ENCODE measurements around the gene RGL4.

RGL4 gene

DNA sequence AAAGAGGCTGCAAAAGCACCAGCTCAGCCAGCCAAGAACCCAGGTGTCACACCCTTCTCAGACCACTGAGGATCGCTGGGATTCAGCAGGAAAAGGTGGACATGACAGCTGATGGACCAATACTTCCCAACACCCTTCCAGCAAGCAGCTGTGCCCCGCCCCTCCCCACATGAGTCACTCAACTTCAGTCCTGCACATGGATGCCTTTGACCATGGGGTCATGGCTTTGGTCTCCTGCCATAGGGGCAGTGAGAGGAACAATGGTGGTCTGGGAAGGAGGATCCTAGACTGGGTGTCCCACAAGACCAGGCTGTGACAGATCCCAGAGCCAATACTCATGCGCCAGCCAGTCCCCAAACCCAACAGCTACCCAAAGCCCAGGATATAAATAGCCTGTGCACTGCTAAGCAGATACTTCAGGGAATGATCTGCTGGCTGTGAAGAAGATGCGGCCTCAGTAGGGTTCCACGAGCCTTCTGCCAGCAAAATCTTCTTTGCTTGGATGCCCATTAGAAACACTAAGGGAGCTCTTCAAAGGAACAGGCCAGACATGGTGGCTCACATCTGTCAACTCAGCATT is 5.5 kb upstream of the RGL4 start:
- Histone ChIP-seq H3K79me2 (ENCODE audit: control insufficient read depth, low read length) (no peaks in the 10 kb centered on the region), H3K4me1 (ENCODE audit: control insufficient read depth, low read length) (no peaks in the 10 kb centered on the region), H3K4me2 (ENCODE audit: low read length) (no peak overlapping the region), H3K9me3 (ENCODE audit: control insufficient read depth, insufficient read depth, low read length) (no peaks in the 10 kb centered on the region), H3K27me3 (ENCODE audit: control insufficient read depth, low read length) (no peaks in the 10 kb centered on the region), H3K4me3 (ENCODE audit: low read length) (no peak overlapping the region), H3K27ac (ENCODE audit: low read depth, low read length) (no peak overlapping the region), H3K9me2 (replicated peaks; ENCODE audit: control insufficient read depth, low read length) (no peaks in the 10 kb centered on the region), H3F3A (ENCODE audit: control insufficient read depth, insufficient read depth) (no peaks in the 10 kb centered on the region), H4K20me1 (ENCODE audit: control insufficient read depth, insufficient read depth, low read depth, low read length) (no peaks in the 10 kb centered on the region), H3K36me3 (ENCODE audit: control insufficient read depth, low read length) (peaks cover 5% of the 10 kb centered on the region)
- TF ChIP-seq, protein P1, sequence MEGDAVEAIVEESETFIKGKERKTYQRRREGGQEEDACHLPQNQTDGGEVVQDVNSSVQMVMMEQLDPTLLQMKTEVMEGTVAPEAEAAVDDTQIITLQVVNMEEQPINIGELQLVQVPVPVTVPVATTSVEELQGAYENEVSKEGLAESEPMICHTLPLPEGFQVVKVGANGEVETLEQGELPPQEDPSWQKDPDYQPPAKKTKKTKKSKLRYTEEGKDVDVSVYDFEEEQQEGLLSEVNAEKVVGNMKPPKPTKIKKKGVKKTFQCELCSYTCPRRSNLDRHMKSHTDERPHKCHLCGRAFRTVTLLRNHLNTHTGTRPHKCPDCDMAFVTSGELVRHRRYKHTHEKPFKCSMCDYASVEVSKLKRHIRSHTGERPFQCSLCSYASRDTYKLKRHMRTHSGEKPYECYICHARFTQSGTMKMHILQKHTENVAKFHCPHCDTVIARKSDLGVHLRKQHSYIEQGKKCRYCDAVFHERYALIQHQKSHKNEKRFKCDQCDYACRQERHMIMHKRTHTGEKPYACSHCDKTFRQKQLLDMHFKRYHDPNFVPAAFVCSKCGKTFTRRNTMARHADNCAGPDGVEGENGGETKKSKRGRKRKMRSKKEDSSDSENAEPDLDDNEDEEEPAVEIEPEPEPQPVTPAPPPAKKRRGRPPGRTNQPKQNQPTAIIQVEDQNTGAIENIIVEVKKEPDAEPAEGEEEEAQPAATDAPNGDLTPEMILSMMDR (IDR thresholded peaks at IDR 0.05; ENCODE audit: low read depth, low read length, poor library complexity, severe bottlenecking) = no peak
- TF ChIP-seq EZH2phosphoT487 (IDR thresholded peaks at IDR 0.05; ENCODE audit: borderline replicate concordance, low read length) = no peak

- no peaks in the 10 kb centered on the region for H4K20me1 ChIP-seq (ENCODE audit: control insufficient read depth, insufficient read depth, low read depth, low read length)
- H3K79me2 ChIP-seq (ENCODE audit: control insufficient read depth, low read length) = no peaks in the 10 kb centered on the region
- H3K27me3 ChIP-seq (ENCODE audit: control insufficient read depth, low read length) = no peaks in the 10 kb centered on the region
- H3K4me1 ChIP-seq (ENCODE audit: control insufficient read depth, low read length) = no peaks in the 10 kb centered on the region
- H3F3A ChIP-seq (ENCODE audit: control insufficient read depth, insufficient read depth) = no peaks in the 10 kb centered on the region
- H3K36me3 ChIP-seq (ENCODE audit: control insufficient read depth, low read length) = peaks cover 4% of the 10 kb centered on the region
- H3K4me2 ChIP-seq (ENCODE audit: low read length) = no peak overlapping the region
- TF ChIP-seq, protein P1 (IDR thresholded peaks at IDR 0.05; ENCODE audit: low read depth, low read length, poor library complexity, severe bottlenecking) = no peak
- TF ChIP-seq EZH2phosphoT487 (IDR thresholded peaks at IDR 0.05; ENCODE audit: borderline replicate concordance, low read length) = no peak
- no peaks in the 10 kb centered on the region for H3K9me3 ChIP-seq (ENCODE audit: control insufficient read depth, insufficient read depth, low read length)
- no peak overlapping the region for H3K27ac ChIP-seq (ENCODE audit: low read depth, low read length)
- H3K4me3 ChIP-seq (ENCODE audit: low read length) = no peak overlapping the region
- H3K9me2 ChIP-seq (replicated peaks; ENCODE audit: control insufficient read depth, low read length) = no peaks in the 10 kb centered on the region
Observed at GRCh38 chr22:23686416-23687024, 4.3 kb upstream of the RGL4 start.

DNA sequence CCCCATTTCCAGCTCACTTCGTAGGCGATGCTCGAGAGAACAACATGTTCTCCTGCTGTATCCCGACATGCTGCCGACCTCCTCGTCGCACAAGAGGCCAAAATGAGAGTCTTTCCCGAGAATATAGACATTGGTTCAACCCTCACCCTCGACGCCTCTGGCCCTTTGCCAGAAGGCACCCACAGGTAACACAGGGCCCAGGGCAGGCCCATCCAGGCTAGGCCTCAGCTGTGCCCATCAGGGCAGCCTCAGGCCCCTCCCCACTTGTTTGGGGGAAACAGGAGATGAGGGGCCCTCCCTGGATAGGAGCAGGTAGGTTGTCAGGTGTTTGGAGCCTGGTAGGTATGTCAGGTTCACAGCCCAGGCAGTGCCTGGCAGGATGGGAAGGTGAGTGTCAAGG is 2.7 kb upstream of the RGL4 start:
- H3K27ac ChIP-seq (ENCODE audit: low read depth, low read length) = no peak overlapping the region
- no peaks in the 10 kb centered on the region for H3K9me3 ChIP-seq (ENCODE audit: control insufficient read depth, insufficient read depth, low read length)
- H3K9me2 ChIP-seq (replicated peaks; ENCODE audit: control insufficient read depth, low read length) = no peaks in the 10 kb centered on the region
- no peaks in the 10 kb centered on the region; the same call in 1 of the 2 replicates for H3K36me3 ChIP-seq (ENCODE audit: control insufficient read depth, low read length)
- H3F3A ChIP-seq (ENCODE audit: control insufficient read depth, insufficient read depth) = no peaks in the 10 kb centered on the region
- TF ChIP-seq, protein P1 (IDR thresholded peaks at IDR 0.05; ENCODE audit: low read depth, low read length, poor library complexity, severe bottlenecking) = no peak
- no peak for TF ChIP-seq EZH2phosphoT487 (IDR thresholded peaks at IDR 0.05; ENCODE audit: borderline replicate concordance, low read length)
- H3K27me3 ChIP-seq (ENCODE audit: control insufficient read depth, low read length) = no peaks in the 10 kb centered on the region
- no peaks in the 10 kb centered on the region for H3K4me1 ChIP-seq (ENCODE audit: control insufficient read depth, low read length)
- no peak overlapping the region for H3K4me2 ChIP-seq (ENCODE audit: low read length)
- H3K79me2 ChIP-seq (ENCODE audit: control insufficient read depth, low read length) = no peaks in the 10 kb centered on the region
- no peaks in the 10 kb centered on the region for H4K20me1 ChIP-seq (ENCODE audit: control insufficient read depth, insufficient read depth, low read depth, low read length)
- no peak overlapping the region for H3K4me3 ChIP-seq (ENCODE audit: low read length)

All from DOHH2 (cell line).